Right lung (tissue), 5 donors: ENCODE results near the gene NR2C1. TPM values are rescaled to one million over a fixed set of nuclear protein-coding genes. Genes with fewer than 3 reads are reported as not detected.

ENCODE experiments used
- polyA plus RNA-seq, 5 donors: library from polyadenylated mRNA; unstranded; fragments of 120-200 nt; gene quantifications; one replicate each; pipeline versions ENCODE4 v1.2.1 to v1.2.3, GENCODE V29; 2013; ENCODE audit warnings: inconsistent platforms in 1 of 5, low replicate concordance in 1 of 5; ENCODE audit not compliant: insufficient read length in 5 of 5, insufficient read depth in 1 of 5

NR2C1 gene
- polyA plus RNA-seq, 5 donors = 55.2 to 103 (median 86.1) TPM

Other genes starting within 250 kb of the NR2C1 start
- gene NDUFA12, start 69.9 kb downstream of the NR2C1 start, polyA plus RNA-seq = 10 to 100 TPM; 77.5 to 92.4 (median 91.8) TPM
- 10 to 100 TPM in 4 of 5 donors, 1 to 10 TPM in 1; 9.5 to 19.9 (median 15.7) TPM for gene FGD6, start 143.8 kb upstream of the NR2C1 start, polyA plus RNA-seq
- 100 to 1,000 TPM in 3 of 5 donors, 10 to 100 TPM in 2; 60.4 to 118 (median 101) TPM for gene VEZT, start 144.2 kb upstream of the NR2C1 start, polyA plus RNA-seq